NCI-H526 treated with DMSO at 0.1 percent for 48 hours (cell line): ENCODE data around the gene MEF2A.
"Not testable (repeated sequence)": the region's sequence is repeated elsewhere in the genome, so short reads cannot be mapped to it uniquely, and the experiment has no call there.

Experiments used
- DNase-seq: peaks from one replicate; lab custom pipeline; 2025; lab: John Stamatoyannopoulos, UW

The MEF2A gene

GRCh38 chr15:99565299-99566156 lies at the start of gene MEF2A:
Gene MEF2A, plus strand, starts transcription at chr15:99565984. Its CDS starts 67,136 bp downstream, at chr15:99633120.
- DNase-seq = peak; percentile 71

GRCh38 chr15:99518191-99518590 lies 47.6 kb upstream of the MEF2A start:
- DNase-seq = no peak

GRCh38 chr15:99519366-99519765 lies 46.4 kb upstream of the MEF2A start:
- DNase-seq = not testable (repeated sequence)

- peak; percentile 59 for DNase-seq
Observed at GRCh38 chr15:99522288-99522687, 43.5 kb upstream of the MEF2A start.

GRCh38 chr15:99526176-99526575 lies 39.6 kb upstream of the MEF2A start:
- DNase-seq = no peak

- DNase-seq = no peak
Observed at GRCh38 chr15:99526671-99527070, 39.1 kb upstream of the MEF2A start.

GRCh38 chr15:99536422-99537040 lies 29.3 kb upstream of the MEF2A start:
- DNase-seq = no peak

GRCh38 chr15:99537344-99537743 lies 28.4 kb upstream of the MEF2A start:
- no peak for DNase-seq

GRCh38 chr15:99538261-99538660 lies 27.5 kb upstream of the MEF2A start:
- DNase-seq = no peak

GRCh38 chr15:99542828-99543227 lies 23.0 kb upstream of the MEF2A start:
- no peak for DNase-seq

GRCh38 chr15:99545605-99546004 lies 20.2 kb upstream of the MEF2A start:
- DNase-seq = no peak

GRCh38 chr15:99546441-99547100 lies 19.2 kb upstream of the MEF2A start:
- no peak for DNase-seq

GRCh38 chr15:99547517-99547916 lies 18.3 kb upstream of the MEF2A start:
- no peak for DNase-seq

GRCh38 chr15:99550077-99550476 lies 15.7 kb upstream of the MEF2A start:
- no peak for DNase-seq

GRCh38 chr15:99552111-99552510 lies 13.7 kb upstream of the MEF2A start:
- DNase-seq = no peak

- DNase-seq = no peak
Observed at GRCh38 chr15:99554880-99555488, 10.8 kb upstream of the MEF2A start.

GRCh38 chr15:99556011-99556410 lies 9.8 kb upstream of the MEF2A start:
- no peak for DNase-seq

GRCh38 chr15:99556578-99556977 lies 9.2 kb upstream of the MEF2A start:
- DNase-seq = no peak

- no peak for DNase-seq
Observed at GRCh38 chr15:99558084-99558483, 7.7 kb upstream of the MEF2A start.

- DNase-seq = no peak
Observed at GRCh38 chr15:99558571-99558970, 7.2 kb upstream of the MEF2A start.

GRCh38 chr15:99561476-99562230 lies 4.1 kb upstream of the MEF2A start:
- no peak for DNase-seq

GRCh38 chr15:99562238-99562637 lies 3.5 kb upstream of the MEF2A start:
- DNase-seq = no peak
